GM12872 (cell line): Measurements from ENCODE around the gene PEX12.

Source experiments
- CTCF ChIP-seq: IDR thresholded peaks from 3 replicates; pipeline ENCODE4 v1.5.1; 2011; ENCODE audit warnings: low read depth, mild to moderate bottlenecking, low read length, moderate library complexity; ENCODE audit not compliant: insufficient read depth

The PEX12 gene

GRCh38 chr17:35596072-35596471 lies 17.7 kb upstream of the PEX12 start:
- no peak for TF ChIP-seq CTCF

GRCh38 chr17:35588196-35588920 lies 10.0 kb upstream of the PEX12 start:
- no peak for TF ChIP-seq CTCF

- TF ChIP-seq CTCF: no peak
These were observed 8.9 kb upstream of the PEX12 start, which contains the start of gene AP2B1 for GRCh38 chr17:35587074-35587961. Gene AP2B1, plus strand, starts transcription at chr17:35587322. Its CDS starts 6,709 bp downstream, at chr17:35594031.

GRCh38 chr17:35586569-35587073 lies 8.2 kb upstream of the PEX12 start:
- TF ChIP-seq CTCF: no peak

- TF ChIP-seq CTCF: no peak
These were observed 5.7 kb upstream of the PEX12 start for GRCh38 chr17:35584061-35584460.

DNA sequence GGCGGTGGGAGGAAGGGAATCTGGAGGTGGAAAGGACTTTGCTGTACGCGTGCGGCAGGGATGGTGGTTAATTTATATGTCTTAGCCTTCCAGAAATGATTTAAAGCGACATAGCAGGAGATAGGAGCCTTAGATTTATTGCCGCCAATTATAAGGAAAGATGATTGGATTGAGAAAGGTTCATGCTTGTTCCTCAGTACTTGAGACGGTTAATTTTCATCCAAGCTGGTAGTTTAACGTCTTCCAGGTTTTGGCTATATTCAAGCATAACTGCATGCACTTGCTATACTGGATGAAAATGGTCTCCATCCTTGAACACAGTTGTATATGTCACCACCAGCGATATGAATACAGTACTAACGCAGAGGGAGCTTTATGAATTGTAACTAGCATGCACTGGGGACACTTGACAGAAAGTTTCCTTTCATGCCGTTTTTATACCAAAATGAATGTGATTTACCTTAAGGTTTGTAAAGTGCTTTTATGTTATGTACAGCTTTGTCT lies 610 bp upstream of the PEX12 start:
- TF ChIP-seq CTCF: no peak

DNA sequence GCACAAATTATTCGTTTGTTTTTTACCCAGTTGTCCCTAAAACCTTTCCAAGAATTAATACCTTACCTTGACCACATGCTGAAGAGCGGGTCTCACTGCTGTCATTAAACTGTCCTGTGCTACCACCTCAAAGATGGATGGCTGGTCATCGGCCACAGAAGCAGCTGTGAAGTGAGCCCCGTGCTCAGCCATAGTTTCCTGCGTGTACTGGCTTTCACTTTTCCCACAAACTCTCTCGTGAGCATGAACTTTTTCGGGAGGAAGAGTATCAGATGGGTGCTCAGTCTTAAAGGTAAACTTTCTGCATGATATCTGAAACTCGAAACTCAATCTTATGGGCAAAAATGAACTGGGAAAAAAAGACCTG lies 558 bp downstream of the PEX12 start:
- no peak for TF ChIP-seq CTCF
